HepG2 (cell line): ENCODE measurements around the gene PRKRIP1. TPM values are rescaled to one million over a fixed set of nuclear protein-coding genes. Genes with fewer than 3 reads are reported as not detected.

ENCODE experiments used
- ATAC-seq: fragments of 200-7000 bp; cut with Tn5 transposase; 3 replicates; pipeline ENCODE4 v1.9.1; 2020; ENCODE audit warnings: mild to moderate bottlenecking, moderate library complexity
- BruUV-seq: library from RNA; stranded (reverse); fragments of 400-500 nt; replicated peaks from 2 replicates; lab custom pipeline; 2021; lab: Mats Ljungman, UMichigan
- CTCF ChIA-PET: fragments of 300-600 bp; formaldehyde crosslinking; extraction: SDS; loops from one replicate; lab custom pipeline; 2021; ENCODE audit warnings: low total read pairs, inconsistent platforms, low intra/inter-chr PET ratio; lab: Yijun Ruan, JAX
- POLR2A ChIA-PET: fragments of 350-600 bp; sonication (Branson Sonifier 250); formaldehyde crosslinking; loops from one replicate; lab custom pipeline; 2020; ENCODE audit warnings: antibody characterized with exemption, inconsistent platforms; lab: Yijun Ruan, JAX
- DNase-seq: peaks from one replicate; pipeline ENCODE4 v3.0.0-alpha.2; 2015; ENCODE audit warnings: low spot score
- FAIRE-seq: peaks from 3 replicates; lab custom pipeline; 2011; peaks lifted over from hg19 to GRCh38; lab: Jason Lieb, UNC
- H2AFZ ChIP-seq: one replicate; pipeline ENCODE4 v1.6.1; 2011; ENCODE audit warnings: low read length, inconsistent platforms
- H3K27ac ChIP-seq: fragments of 300-600 bp; 3 replicates; pipeline ENCODE4 v1.8.0; 2011; ENCODE audit warnings: mixed run types, mild to moderate bottlenecking, mixed read lengths, low read length, inconsistent platforms; ENCODE audit not compliant: insufficient read depth; ENCODE audit errors: extremely low read length
- H3K27me3 ChIP-seq, 2 experiments: fragments of 200-600 bp in 1 of 2; 2 replicates in 1 of 2; 3 replicates in 1 of 2; pipeline versions ENCODE4 v1.6.0 to v1.8.0; 2011; ENCODE audit warnings: low read length in 2 of 2, mild to moderate bottlenecking in 2 of 2, moderate library complexity in 2 of 2, inconsistent platforms in 1 of 2; ENCODE audit not compliant: insufficient read depth in 2 of 2, control insufficient read depth in 1 of 2
- H3K36me3 ChIP-seq, 2 experiments: fragments of 200-600 bp in 1 of 2; replicated peaks in 1 of 2; 2 replicates in 1 of 2; 3 replicates in 1 of 2; pipeline versions ENCODE4 v1.5.1 to v1.8.0; 2011; ENCODE audit warnings: low read length in 2 of 2, inconsistent platforms in 1 of 2; ENCODE audit not compliant: insufficient read depth in 2 of 2, control insufficient read depth in 1 of 2
- H3K4me1 ChIP-seq: 2 replicates; pipeline ENCODE4 v1.5.1; 2012; ENCODE audit warnings: low read length, inconsistent platforms; ENCODE audit not compliant: insufficient read depth
- H3K4me2 ChIP-seq: 2 replicates; pipeline ENCODE4 v1.6.0; 2011; ENCODE audit warnings: low read depth, low read length, inconsistent platforms
- H3K4me3 ChIP-seq, 3 experiments: fragments of 200-600 bp in 1 of 3; sonication (generic), shearing (Covaris generic) in 1 of 3; replicated peaks in 1 of 3; 2 replicates each; pipeline ENCODE4 v1.5.1; 2011 to 2016; ENCODE audit warnings: low read length in 3 of 3, inconsistent platforms in 2 of 3, low read depth in 2 of 3, mild to moderate bottlenecking in 2 of 3, control low read depth in 1 of 3, mixed read lengths in 1 of 3; ENCODE audit not compliant: insufficient read depth in 1 of 3
- H3K79me2 ChIP-seq: one replicate; pipeline ENCODE4 v1.6.1; 2011; ENCODE audit warnings: low read length, inconsistent platforms; ENCODE audit not compliant: insufficient read depth
- H3K9ac ChIP-seq: 2 replicates; pipeline ENCODE4 v1.6.0; 2011; ENCODE audit warnings: mild to moderate bottlenecking, low read depth, low read length, inconsistent platforms; ENCODE audit not compliant: insufficient read depth
- H3K9me3 ChIP-seq: 2 replicates; pipeline ENCODE4 v1.5.1; 2012; ENCODE audit warnings: mild to moderate bottlenecking, low read length
- H4K20me1 ChIP-seq: 2 replicates; pipeline ENCODE4 v1.6.0; 2011; ENCODE audit warnings: inconsistent platforms, mild to moderate bottlenecking, low read length, moderate library complexity; ENCODE audit not compliant: insufficient read depth
- AGO2 ChIP-seq: fragments of 200-400 bp; formaldehyde crosslinking; optimal IDR thresholded peaks from 2 replicates; pipeline ENCODE3; 2017; ENCODE audit warnings: mild to moderate bottlenecking, low read depth, low read length, moderate library complexity
- CENPX ChIP-seq: sonication (generic); formaldehyde crosslinking; IDR thresholded peaks from 2 replicates; pipeline ENCODE4 v1.9.0; 2021; ENCODE audit warnings: mild to moderate bottlenecking, missing genetic modification reagents, moderate library complexity
- RBM22 ChIP-seq: fragments of 200-400 bp; formaldehyde crosslinking; optimal IDR thresholded peaks from 2 replicates; pipeline ENCODE3; 2017; ENCODE audit warnings: mild to moderate bottlenecking, low read length, moderate library complexity
- ZBTB20 ChIP-seq: sonication (generic); formaldehyde crosslinking; IDR thresholded peaks from 2 replicates; pipeline ENCODE4 v1.8.1; 2023; ENCODE audit warnings: missing genetic modification reagents, low read depth, mild to moderate bottlenecking, borderline replicate concordance
- ZNF737 ChIP-seq: sonication (generic); formaldehyde crosslinking; IDR thresholded peaks from 2 replicates; pipeline ENCODE4 v1.5.0; 2020; ENCODE audit warnings: missing genetic modification reagents, mild to moderate bottlenecking, borderline replicate concordance
- WGBS: methylation state at CpG from one replicate; pipeline ENCODE4 v1.1.6; 2017; ENCODE audit warnings: low lambda C conversion rate; 5-methylcytosine and 5-hydroxymethylcytosine counted together
- in situ Hi-C: cut with HindIII; loops from 2 replicates; pipeline ENCODE4 v1.10.0; 2017; ENCODE audit warnings: low pct_unique_long_range_greater_than_20kb; ENCODE audit not compliant: extremely low pct_ligation_motif_present
- intact Hi-C: fragments of 100-400 bp; cut with micrococcal nuclease; formaldehyde crosslinking; loops from one replicate; pipeline ENCODE4 v1.10.0; 2022; ENCODE audit not compliant: unreplicated experiment
- polyA plus RNA-seq, 8 experiments: library from polyadenylated mRNA; depleted of rRNA in 3 of 8; stranded (reverse) in 7 of 8; unstranded in 1 of 8; fragments of >200 nt; fragmentation: Illumina TruSeq in 4 of 8; extraction: Trizol in 4 of 8; gene quantifications; 2 replicates each; pipeline versions ENCODE4 v1.2.1 to v1.2.3, GENCODE V29; 2011 to 2016; ENCODE audit warnings: low read depth in 4 of 8, missing spikeins in 1 of 8, mixed read lengths in 1 of 8; ENCODE audit not compliant: insufficient read depth in 1 of 8
- total RNA-seq, 5 experiments: library from RNA; depleted of rRNA; stranded (reverse); fragments of >200 nt; fragmentation: Illumina TruSeq; extraction: Trizol; gene quantifications; 2 replicates each; pipeline ENCODE4 v1.2.3, GENCODE V29; 2016; ENCODE audit warnings: low read depth in 1 of 5

PRKRIP1 gene
- total and polyA plus RNA-seq, 2 of the 13 experiments (the other 11 are each of a cell fraction or from before 2014, with no cell fraction given) = 13.2 to 16.8 TPM

DNA sequence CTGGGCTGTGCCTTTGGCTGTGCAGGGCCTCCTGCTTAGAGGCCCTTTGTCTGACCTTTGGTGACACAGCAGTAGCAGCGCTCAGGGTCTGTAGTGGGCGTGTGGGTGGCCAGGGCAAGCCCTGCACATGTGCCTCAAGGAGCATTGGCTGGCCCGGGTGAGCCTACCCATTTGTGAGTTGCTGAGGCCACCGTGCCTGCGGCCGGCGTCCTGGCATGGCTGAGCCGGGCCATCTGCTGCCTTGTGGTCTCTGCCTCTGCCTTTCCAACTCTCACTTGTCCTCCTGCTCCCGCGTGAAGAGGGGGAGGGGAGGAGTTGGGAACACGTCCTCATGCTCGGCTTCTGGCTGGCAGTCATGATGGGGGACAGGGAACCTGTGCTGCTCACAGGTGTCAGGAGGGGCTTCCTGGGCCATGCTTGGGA, 28.0 kb downstream of the PRKRIP1 start:
- no peak overlapping the region for H3K4me3 ChIP-seq
- no peak overlapping the region for H2AFZ ChIP-seq
- no peaks in the 10 kb centered on the region for H3K4me1 ChIP-seq
- ChIA-PET POLR2A (no interaction called here), CTCF (no interaction called here)
- peaks cover 24 to 68% of the 10 kb centered on the region in 2 experiments for H3K36me3 ChIP-seq
- FAIRE-seq (no peak), ATAC-seq (no peak), DNase-seq (no peak)
- WGBS = 84% methylated on average over 4 of the region's 12 CpGs
- in situ Hi-C loops = no loop called here
- no TSS peak for BruUV-seq
- TF ChIP-seq ZNF737 (CRISPR knock-in tag) = no peak
- TF ChIP-seq AGO2 = peak; percentile 51
- no peak for TF ChIP-seq ZBTB20
- no peaks in the 10 kb centered on the region for H3K9me3 ChIP-seq
- H3K79me2 ChIP-seq = no peaks in the 10 kb centered on the region
- H4K20me1 ChIP-seq = no peaks in the 10 kb centered on the region
- H3K27ac ChIP-seq = no peak overlapping the region
- no peak overlapping the region for H3K9ac ChIP-seq
- no peaks in the 10 kb centered on the region for H3K27me3 ChIP-seq
- H3K4me2 ChIP-seq = no peak overlapping the region
- intact Hi-C loops = no loop called here

DNA sequence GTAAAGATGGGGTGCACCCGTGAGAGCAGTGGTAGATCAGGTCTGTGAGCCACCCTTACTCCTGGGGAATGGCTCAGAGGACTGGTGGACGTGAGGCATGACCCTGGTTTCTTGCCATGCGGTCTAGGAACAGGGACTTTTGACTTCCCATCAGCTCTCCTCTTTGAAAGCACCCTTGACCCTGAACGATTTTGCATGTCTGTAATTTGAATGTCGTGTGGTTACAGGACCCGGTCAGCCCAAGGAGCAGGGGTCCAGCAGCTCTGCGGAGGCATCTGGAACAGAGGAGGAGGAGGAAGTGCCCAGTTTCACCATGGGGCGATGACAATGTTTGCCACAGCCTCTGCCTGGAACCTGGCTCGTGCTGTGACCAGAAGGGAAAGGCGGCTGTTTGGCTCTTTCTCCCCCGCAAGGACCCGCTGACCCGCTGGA, 28.6 kb downstream of the PRKRIP1 start:
- Histone ChIP-seq H3K27me3 (no peaks in the 10 kb centered on the region), H3K27ac (no peak overlapping the region), H2AFZ (no peak overlapping the region), H3K4me2 (no peak overlapping the region), H3K4me3 (no peak overlapping the region), H3K4me1 (no peaks in the 10 kb centered on the region), H3K9me3 (no peaks in the 10 kb centered on the region), H3K79me2 (no peaks in the 10 kb centered on the region), H3K36me3 (peaks cover 24 to 61% of the 10 kb centered on the region in 2 experiments), H3K9ac (no peak overlapping the region), H4K20me1 (no peaks in the 10 kb centered on the region)
- POLR2A ChIA-PET = no interaction called here
- 89% methylated on average over 8 of the region's 13 CpGs for WGBS
- TF ChIP-seq CENPX (CRISPR knock-in tag) = no peak
- TF ChIP-seq RBM22 = peak; percentile 37
- in situ Hi-C loops (no loop called here), intact Hi-C loops (no loop called here)
- no TSS peak for BruUV-seq
- FAIRE-seq (no peak), DNase-seq (no peak), ATAC-seq (no peak)
- CTCF ChIA-PET = no interaction called here
